22Rv1 (cell line): ENCODE results near the gene ANO2.

Source experiments
- CTCF ChIP-seq: fragments of 450-650 bp; IDR thresholded peaks from 2 replicates; pipeline ENCODE4 v1.5.1; 2017; ENCODE audit warnings: mild to moderate bottlenecking
- ZFX ChIP-seq: fragments of 450-650 bp; IDR thresholded peaks from 2 replicates; pipeline ENCODE4 v1.6.1; 2017; ENCODE audit warnings: antibody characterized with exemption, borderline replicate concordance

DNA sequence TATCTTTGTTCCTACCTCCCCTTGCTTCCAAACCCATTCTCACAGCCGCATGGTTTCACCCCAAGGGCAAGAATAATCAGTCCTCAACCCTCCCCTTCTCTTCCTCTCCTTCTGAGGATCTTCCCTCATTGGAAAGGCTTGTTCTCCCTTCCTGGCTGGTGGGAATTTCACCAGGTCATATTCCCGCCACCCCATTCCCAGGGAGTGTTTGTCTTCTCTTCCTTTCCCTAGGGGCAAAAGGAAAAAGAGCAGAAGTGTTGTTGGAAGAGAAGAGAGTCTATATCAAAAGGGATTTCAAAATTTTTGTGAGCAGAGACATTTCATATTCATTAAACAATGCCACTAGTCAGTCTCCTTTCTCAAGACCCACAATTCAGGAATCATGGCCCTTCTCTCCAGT lies 176.9 kb downstream of the ANO2 start:
- TF ChIP-seq CTCF (no peak), ZFX (no peak)
